Loucy (cell line): ENCODE measurements around the gene CGREF1.

Experiments used
- H2AFZ ChIP-seq: fragments of 200-600 bp; sonication (generic); 2 replicates; pipeline ENCODE4 v1.6.0; 2016; ENCODE audit warnings: antibody characterized with exemption, mild to moderate bottlenecking, low read length, moderate library complexity
- H3F3A ChIP-seq: fragments of 200-600 bp; 2 replicates; pipeline ENCODE4 v1.6.0; 2016; ENCODE audit warnings: antibody characterized with exemption, low read depth, mild to moderate bottlenecking
- H3K27me3 ChIP-seq: fragments of 200-600 bp; sonication (generic); 2 replicates; pipeline ENCODE4 v1.6.1; 2014; ENCODE audit warnings: low read length, mild to moderate bottlenecking; ENCODE audit not compliant: insufficient read depth, poor library complexity, severe bottlenecking
- H3K36me3 ChIP-seq: fragments of 200-600 bp; sonication (generic); 2 replicates; pipeline ENCODE4 v1.6.1; 2016; ENCODE audit warnings: low read length; ENCODE audit not compliant: insufficient read depth
- H3K4me1 ChIP-seq: fragments of 200-600 bp; sonication (generic); 2 replicates; pipeline ENCODE4 v1.5.1; 2014; ENCODE audit warnings: low read length, mild to moderate bottlenecking; ENCODE audit not compliant: insufficient read depth, poor library complexity, severe bottlenecking
- H3K4me2 ChIP-seq: fragments of 200-600 bp; sonication (generic); 2 replicates; pipeline ENCODE4 v1.6.0; 2014; ENCODE audit warnings: antibody characterized with exemption, low read length, low read depth, mild to moderate bottlenecking; ENCODE audit not compliant: poor library complexity, severe bottlenecking
- H3K4me3 ChIP-seq: fragments of 200-600 bp; sonication (generic); 2 replicates; pipeline ENCODE4 v1.5.1; 2014; ENCODE audit warnings: low read length, mild to moderate bottlenecking, mixed read lengths; ENCODE audit not compliant: poor library complexity, severe bottlenecking
- H3K79me2 ChIP-seq: fragments of 200-600 bp; sonication (generic); 2 replicates; pipeline ENCODE4 v1.6.1; 2014; ENCODE audit warnings: low read length; ENCODE audit not compliant: insufficient read depth
- H3K9ac ChIP-seq: fragments of 200-600 bp; sonication (generic); 2 replicates; pipeline ENCODE4 v1.6.0; 2014; ENCODE audit warnings: mild to moderate bottlenecking, low read depth, low read length, moderate library complexity; ENCODE audit not compliant: poor library complexity, severe bottlenecking
- H3K9me2 ChIP-seq: fragments of 200-600 bp; sonication (generic); replicated peaks from 2 replicates; pipeline ENCODE4 v1.6.1; 2016; ENCODE audit warnings: low read depth, low read length, mixed read lengths
- H3K9me3 ChIP-seq: fragments of 200-600 bp; sonication (generic); 2 replicates; pipeline ENCODE4 v1.6.1; 2014; ENCODE audit warnings: mild to moderate bottlenecking, antibody characterized with exemption, low read length, low read depth; ENCODE audit not compliant: insufficient read depth
- H4K20me1 ChIP-seq: fragments of 200-600 bp; sonication (generic); 2 replicates; pipeline ENCODE4 v1.6.0; 2014; ENCODE audit warnings: antibody characterized with exemption, low read length, mild to moderate bottlenecking; ENCODE audit not compliant: insufficient read depth, poor library complexity, severe bottlenecking
- CTCF ChIP-seq: fragments of 200-600 bp; sonication (generic); conservative IDR thresholded peaks from 2 replicates; pipeline ENCODE4 v1.5.1; 2014; ENCODE audit warnings: mild to moderate bottlenecking, antibody characterized with exemption, low read length
- EZH2phosphoT487 ChIP-seq: fragments of 200-600 bp; IDR thresholded peaks from 2 replicates; pipeline ENCODE4 v1.6.1; 2018; ENCODE audit warnings: antibody characterized with exemption, mild to moderate bottlenecking, moderate library complexity, borderline replicate concordance

CGREF1 gene

GRCh38 chr2:27071990-27072830, 46.7 kb downstream of the CGREF1 start:
- no peaks in the 10 kb centered on the region for H3K36me3 ChIP-seq
- no peaks in the 10 kb centered on the region for H3K9me3 ChIP-seq
- TF ChIP-seq EZH2phosphoT487 (no peak), CTCF (no peak)
- H3K9ac ChIP-seq, result peak overlapping the region; percentile 95
- H3K9me2 ChIP-seq, result no peaks in the 10 kb centered on the region
- no peaks in the 10 kb centered on the region for H3F3A ChIP-seq
- peak overlapping the region; percentile 98 for H3K4me2 ChIP-seq
- H3K79me2 ChIP-seq, result peaks cover 41% of the 10 kb centered on the region
- H3K4me1 ChIP-seq, result peaks cover 51% of the 10 kb centered on the region
- peaks cover 21% of the 10 kb centered on the region for H4K20me1 ChIP-seq
- H3K27me3 ChIP-seq, result no peaks in the 10 kb centered on the region
- H2AFZ ChIP-seq, result peak overlapping the region; percentile 57
- peak overlapping the region; percentile 88 for H3K4me3 ChIP-seq

GRCh38 chr2:27071277-27071989, 47.5 kb downstream of the CGREF1 start, which contains the start of gene OST4:
OST4 (minus strand) TSS chr2:27071654.
- Histone ChIP-seq H3K9ac (peak within 1 kb of the TSS; percentile 95), H2AFZ (peak within 1 kb of the TSS; percentile 69), H3K9me2 (no peaks in the 10 kb centered on the region), H3K4me1 (peaks cover 51% of the 10 kb centered on the region), H3K27me3 (no peaks in the 10 kb centered on the region), H3K4me2 (peak within 1 kb of the TSS; percentile 98), H3K4me3 (peak within 1 kb of the TSS; percentile 88), H4K20me1 (peaks cover 21% of the 10 kb centered on the region), H3K9me3 (no peaks in the 10 kb centered on the region), H3K36me3 (no peaks in the 10 kb centered on the region), H3F3A (no peaks in the 10 kb centered on the region), H3K79me2 (peaks cover 43% of the 10 kb centered on the region)
- TF ChIP-seq EZH2phosphoT487 (no peak), CTCF (0 out of 2 replicates have a peak, but pooled peaks have one; percentile 21)

GRCh38 chr2:27070653-27071276, 48.2 kb downstream of the CGREF1 start:
- no peaks in the 10 kb centered on the region for H3K9me2 ChIP-seq
- no peak for TF ChIP-seq EZH2phosphoT487
- no peak for TF ChIP-seq CTCF
- peak overlapping the region; percentile 97 for H3K4me2 ChIP-seq
- peaks cover 21% of the 10 kb centered on the region for H4K20me1 ChIP-seq
- peak overlapping the region; percentile 69; the same call in 1 of the 2 replicates for H2AFZ ChIP-seq
- no peaks in the 10 kb centered on the region for H3K9me3 ChIP-seq
- no peaks in the 10 kb centered on the region for H3F3A ChIP-seq
- H3K27me3 ChIP-seq, result no peaks in the 10 kb centered on the region
- peaks cover 43% of the 10 kb centered on the region for H3K79me2 ChIP-seq
- peak overlapping the region; percentile 95 for H3K9ac ChIP-seq
- peaks cover 49% of the 10 kb centered on the region for H3K4me1 ChIP-seq
- peak overlapping the region; percentile 88 for H3K4me3 ChIP-seq
- no peaks in the 10 kb centered on the region for H3K36me3 ChIP-seq
